ENCODE data around the gene TRMT2A.
"Not testable (repeated sequence)": the region's sequence is repeated elsewhere in the genome, so short reads cannot be mapped to it uniquely, and the experiment has no call there.

Gene TRMT2A

DNA sequence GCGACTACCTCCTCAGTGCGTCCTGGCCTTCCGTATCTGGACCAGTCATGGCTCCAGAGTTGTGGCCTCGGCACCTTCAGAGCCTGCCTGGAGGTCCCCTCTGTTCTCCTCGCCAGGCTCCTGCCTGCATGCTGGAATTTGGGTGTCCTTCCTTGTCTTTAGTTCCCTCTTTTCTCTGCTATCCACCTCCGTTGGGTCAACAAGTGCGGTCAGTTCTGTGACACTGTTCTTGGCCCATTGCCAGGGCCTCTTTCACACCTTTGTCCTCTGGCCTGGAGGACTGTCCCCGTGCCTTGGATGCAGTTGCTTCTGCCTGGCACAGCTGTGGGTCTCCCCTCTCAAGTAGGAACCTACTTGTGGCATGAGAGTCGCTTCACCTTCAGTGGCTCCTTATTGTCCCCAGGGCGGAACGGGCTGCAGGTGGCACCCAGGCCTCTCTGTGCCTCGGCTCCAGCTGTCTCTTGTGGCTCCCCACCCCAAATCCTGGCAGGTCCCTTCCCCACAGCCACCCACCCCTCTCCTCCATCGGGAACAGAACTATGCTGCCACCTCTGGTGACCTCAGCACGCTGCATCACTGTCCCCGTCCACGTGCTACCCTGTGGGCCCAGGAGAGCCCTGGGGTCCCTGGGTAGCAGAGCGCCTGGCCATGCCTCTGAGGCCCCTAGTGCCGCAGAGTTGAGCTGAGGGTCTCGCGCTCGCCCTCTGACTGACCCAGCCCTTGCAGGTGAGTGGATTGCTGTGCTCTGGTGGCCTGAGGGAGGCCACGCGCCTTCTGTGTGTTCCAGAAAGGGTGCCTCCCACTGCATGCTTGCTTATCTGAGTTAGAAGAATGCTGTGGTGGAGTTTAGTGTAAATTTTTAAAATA, 32.2 kb downstream of the TRMT2A start:
- FAIRE-seq, result no peak

DNA sequence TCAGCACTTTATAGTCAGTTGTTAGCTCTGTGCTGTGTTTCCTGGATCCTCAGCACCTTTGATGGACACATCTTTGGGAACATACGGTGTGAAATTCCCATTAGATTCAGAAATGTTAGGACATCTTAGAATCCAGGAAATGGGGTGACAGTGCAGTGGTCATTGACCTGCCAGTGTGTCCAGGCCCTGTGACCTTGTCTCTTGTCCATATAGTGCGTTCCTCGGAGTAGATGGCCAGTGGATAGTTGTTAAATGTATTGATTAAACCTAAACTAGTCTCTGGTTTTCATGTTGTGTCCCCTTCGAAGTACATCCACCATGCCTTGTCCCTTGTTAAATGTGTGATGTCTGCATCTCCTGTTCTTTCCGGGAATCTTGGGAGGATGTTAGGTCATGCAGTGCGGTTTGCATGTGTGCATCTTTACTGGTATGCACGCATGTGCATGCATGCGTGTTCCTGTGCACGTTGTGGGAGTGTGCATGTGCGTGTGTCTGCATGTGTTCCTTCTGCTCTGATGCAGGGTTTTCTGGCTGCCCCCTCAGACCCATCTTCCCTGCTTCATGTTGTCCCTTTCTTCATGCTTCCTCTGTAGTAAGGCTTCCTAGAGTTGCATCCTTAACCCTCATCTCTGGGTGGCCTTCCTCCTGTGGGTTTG, 33.0 kb downstream of the TRMT2A start:
- FAIRE-seq, result no peak

DNA sequence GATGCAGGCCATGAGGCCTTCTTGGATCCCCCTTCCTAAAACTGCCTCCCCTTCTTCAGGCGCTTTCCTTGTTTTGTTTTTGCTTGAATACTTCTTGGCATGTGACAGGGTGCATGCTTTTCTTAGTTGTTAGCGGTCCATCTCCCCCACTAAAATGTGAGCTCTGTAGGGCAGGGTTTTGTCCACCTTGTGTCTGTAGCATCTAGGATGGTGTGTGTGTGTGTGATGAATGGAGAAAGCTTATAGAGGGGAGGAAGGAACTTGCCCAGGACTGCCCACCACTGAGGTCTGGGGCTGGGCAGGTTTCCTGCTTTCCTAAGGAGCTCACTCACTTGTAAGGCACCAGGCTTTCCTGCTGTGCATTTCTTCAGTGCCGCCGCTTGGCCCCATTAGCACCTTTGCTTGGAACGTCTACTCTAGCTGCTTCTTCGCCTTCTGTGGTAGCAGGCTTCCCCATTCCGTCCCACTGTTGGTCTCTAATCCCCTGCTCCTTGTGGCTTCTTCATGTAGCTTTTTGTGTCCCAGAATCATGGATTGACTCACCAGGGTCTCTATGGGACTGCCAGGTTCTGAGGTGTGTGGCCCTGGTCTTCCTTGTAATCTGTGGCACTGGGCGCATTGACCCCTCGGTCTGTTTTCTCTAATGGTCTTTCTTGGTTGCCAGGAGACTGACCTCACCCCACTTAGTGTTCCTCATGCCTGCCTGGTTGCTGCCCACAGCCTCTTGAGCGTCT, 33.7 kb downstream of the TRMT2A start:
- FAIRE-seq, result no peak

DNA sequence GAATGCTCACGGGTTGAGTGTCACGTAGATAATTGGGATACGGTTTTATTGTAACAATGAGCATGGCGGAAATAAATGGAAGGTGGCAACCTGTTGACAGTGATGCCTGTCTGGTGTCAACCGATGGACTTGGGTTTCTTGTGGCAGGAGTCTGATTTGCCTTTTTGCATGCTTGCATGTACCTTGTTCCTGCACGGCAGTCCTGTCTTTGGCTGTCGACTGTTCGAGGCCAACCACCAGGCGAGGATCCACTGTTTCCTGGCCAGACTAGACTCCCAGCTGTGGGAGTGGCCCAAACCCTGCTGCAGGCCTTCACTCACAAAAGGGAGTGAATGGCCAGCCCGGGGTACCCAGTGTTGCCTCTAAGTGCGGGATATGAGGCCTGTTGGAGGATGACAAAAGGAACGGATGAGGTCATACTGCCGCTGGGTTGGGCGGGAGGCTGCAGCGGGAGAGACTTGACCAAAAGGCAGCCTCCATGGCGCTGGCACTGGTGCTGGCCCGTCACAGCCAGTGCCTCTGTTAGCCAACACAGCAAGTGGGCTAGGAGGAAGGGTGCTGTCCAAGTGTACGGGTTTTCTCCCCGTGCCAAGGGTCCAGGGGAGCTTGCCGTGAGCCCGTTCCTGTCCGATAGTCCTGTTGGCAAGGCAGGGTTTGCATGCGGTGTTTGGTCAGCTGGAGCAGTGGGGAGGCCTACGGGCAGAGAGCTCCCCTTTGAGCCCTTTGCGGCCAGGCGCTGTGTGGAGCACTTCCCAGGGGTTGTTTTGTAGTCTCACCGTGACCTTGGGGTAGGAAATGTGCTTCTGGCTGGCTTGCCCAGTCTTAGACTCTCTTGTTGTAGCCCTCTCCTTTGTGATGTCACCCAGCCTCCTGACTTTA, 36.0 kb downstream of the TRMT2A start:
- FAIRE-seq, result no peak

DNA sequence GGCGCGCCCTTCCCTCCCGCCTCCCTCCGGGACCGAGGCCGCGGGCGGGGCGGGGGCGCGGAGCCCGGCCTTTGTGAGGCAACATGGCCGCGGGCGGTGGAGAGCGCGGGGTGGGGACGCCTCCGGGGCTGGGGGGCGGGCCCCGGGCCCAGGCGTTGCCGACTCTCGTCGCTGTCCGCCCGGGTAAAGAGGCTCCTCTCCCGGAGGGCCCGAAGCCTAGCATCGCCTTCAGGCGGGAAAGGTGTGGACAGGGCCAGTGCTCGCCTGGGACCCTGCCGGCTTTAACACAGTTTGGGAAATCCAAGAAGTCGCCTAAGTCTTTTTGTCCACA, 36.6 kb downstream of the TRMT2A start:
- FAIRE-seq, result no peak

DNA sequence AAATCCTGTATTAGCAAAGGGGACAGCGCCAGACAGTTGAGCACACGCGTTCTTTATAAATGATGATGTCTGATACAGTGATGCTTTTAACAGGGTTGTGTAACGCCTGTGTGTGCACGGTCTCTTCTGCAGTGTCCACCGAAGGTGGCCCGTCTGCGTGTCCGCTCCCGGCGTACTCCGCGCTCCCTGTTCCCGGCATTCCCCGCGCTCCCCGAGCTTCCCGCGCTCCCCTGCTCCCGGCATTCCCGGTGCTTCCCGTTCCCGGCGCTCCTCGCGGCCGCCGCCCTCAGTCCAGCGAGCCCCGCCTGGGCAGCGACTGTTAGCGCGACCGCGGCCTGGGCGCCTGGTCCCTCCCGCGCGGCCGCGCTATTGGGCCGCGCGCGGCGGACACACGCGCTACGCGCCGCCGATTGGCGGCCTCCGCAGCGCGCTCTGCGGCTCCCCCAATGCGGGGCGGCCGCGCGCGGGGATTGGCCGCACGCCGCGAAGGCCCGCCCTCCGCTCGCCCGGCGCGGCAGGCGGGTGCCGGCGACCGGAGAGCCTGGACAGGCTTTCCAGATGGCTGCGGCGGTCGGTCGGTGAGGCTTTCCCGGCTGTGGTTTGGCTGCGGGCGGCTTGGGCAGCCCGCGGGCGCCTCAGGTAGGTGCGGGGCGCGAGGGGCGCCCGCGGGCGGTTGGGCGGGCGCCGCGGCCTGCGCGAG, 37.1 kb downstream of the TRMT2A start, which contains the start of gene DGCR8:
DGCR8 (plus strand) TSS at position 497 of the 700 bp plus-strand sequence. CDS start 5,723 bp downstream, outside the sequence.
- no peak for FAIRE-seq

DNA sequence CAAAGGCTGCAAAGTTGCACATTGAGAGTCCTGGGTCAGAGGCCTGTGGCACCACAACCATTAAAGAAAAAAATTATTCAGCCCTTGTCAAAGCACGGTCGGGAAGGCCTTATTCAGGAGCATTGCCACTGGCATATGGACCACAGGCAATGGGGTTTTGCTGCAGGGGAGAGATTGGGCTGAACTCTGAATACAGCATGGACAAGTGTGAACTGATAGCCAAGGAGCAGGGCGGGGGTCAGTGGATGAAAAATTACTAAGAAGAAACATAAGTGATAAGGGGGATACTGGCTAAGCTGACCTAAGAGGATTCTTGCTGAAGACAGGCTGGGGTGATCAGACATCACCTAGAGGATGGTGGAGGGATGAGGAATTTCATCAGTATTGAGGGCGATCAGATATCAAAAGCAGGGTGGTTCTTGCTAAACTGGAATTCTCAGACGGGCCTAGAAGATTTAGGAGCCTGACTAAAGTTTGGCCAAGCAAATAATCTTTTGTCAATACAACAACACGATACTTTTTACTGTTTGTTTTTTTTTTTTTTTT, 40.3 kb downstream of the TRMT2A start:
- no peak for FAIRE-seq

DNA sequence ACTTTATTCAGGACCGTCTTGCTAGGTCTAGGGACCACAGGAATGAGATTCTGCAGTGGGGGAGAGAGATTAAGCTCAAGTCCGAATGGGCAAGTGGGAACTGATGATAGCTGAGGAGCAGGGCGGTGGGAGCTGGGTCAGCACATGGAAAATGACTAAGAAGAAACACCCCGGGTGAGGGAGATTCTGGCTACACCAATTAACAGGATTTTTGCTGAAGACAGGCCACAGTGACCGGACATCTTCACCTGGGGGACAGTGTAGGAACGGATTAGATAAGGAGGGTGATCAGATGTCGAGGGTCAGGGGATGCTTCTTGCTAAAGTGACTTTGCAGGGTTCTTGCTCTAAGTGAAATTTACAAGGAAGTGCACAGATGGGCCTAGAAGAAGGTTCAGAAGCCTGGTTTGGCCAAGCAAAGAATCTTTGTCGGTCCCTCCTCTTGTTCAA, 45.5 kb downstream of the TRMT2A start:
- FAIRE-seq, result no peak

DNA sequence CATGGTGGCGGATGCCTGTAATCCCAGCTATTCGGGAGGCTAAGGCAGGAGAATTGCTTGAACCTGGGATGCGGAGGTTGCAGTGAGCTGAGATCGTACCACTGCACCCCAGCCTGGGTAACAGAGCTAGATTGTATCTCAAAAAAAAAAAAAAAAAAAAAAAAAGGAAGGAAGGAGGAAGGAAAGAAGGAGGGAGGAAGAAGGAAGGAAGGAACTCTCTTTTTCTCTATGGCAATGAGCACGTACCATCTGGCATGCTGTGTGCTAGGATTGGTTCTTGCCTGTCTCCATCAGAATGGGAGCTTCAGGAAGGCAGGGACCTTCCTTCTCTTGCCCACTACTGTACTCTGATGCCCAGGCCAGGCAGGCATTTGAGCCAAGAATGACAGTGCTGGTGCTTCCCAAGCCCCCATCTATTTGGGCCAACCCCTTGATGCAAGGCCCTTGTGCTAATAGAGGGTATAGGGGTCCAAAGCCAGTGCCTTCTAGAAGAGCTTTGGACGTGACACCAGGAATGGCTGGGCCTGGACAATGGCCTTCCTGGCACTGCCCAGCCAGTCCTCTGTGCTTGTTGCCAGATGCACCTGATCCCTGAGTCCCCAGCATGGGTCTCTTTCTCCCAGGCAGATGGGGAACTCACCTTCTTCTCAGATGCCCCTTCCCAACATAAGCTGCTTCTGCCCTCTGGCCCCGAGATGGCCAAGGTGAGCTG, 47.5 kb downstream of the TRMT2A start:
- no peak for FAIRE-seq

DNA sequence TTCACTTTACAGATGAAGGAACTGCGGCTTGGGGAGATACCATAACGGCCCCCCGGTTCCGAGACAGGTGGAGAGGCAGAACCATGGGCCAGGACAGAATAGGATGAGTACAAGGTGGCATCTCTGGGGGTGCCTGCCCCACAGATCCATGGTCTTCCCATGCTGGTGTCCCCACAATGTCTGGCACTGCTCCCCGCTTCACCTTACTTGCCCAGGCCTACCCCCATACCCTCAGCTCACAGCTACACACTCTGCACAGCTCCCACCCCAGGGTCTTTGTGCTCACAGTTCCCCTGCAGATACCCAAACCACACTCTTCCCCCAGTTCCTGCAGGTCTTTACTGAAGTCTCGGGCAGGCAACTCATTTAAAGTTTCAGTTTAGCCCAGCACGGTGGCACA, 48.4 kb downstream of the TRMT2A start:
- FAIRE-seq, result no peak

DNA sequence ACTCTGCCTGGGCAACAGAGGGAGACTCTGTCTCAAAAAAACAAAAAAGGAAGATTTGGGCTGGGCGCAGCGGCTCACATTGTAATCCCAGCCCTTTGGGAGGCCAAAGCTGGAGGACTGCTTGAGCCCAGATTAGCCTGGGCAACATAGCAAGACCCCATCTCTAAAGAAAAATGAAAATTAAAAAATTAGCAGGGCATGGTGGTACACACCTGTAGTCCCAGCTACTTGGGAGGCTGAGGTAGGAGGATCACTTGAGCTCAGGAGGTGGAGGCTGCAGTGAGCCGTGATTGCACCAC, 49.7 kb downstream of the TRMT2A start:
- FAIRE-seq, result not testable (repeated sequence)

DNA sequence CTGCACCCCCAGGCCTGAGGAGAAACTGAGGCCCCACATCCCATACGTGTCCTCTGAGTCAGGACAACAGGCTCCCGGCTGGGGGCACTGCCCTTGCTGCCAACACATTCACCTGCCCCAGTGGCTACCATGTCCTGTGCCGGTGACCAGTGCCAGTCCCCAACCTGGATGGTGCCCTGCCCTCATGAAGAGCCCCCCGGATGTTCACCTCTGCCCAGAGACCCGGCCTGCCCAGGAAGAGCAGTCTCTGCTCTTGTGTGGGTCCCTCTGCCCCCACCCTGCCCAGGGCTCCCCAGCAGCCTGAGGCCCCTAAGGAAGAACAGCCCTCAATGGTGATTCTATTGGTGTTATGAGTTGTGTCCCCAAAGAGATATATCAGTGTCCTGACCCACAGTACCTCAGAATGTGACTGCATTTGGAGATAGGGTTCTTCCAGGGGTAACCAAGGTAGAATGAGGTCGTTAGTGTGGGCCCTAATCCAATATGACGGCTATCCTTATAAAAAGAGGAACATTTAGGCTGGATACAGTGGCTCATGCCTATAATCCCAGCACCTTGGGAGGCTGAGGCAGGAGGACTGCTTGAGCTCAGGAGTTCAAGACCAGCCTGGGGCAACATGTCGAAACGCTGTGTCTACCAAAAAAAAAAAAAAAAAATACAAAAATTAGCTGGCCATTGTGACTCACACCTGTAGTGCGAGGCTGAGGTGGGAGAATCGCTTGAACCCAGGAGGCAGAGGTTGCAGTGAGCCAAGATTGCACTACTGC, 50.2 kb downstream of the TRMT2A start:
- FAIRE-seq, result no peak

DNA sequence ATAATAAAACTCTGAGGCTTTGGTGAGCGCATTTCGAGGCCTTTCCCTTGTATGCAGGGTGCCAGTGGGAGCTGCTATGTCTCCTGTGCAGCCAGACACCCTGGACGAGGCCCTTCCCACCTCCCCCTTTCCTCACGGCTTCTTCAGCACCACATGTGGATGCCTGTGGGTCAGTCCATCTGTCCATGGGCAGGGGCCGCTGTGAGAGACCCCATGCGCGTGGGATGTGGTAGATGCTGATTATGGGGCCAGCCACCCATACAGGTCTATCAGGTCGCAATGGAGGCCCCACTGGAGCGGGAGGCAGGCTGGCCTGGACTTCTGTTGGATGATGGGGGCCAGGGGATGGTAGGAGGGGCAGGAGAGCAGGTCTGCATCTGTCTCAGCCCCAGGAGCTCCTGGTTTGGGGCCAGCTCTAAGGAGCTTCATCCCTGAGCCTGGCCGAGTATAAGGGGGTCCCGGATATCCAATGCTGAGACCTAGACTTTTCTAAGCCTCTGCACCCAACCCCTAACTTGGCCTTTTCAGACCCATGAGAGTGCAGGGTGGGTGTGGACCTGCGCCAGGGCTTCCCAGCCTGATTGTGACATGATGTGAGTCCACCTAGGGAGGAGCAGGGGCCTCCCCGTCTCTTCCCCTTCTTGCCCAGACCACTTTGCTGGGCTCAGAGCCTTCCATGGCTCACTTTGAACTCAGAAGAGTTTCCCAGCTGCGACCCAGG, 51.0 kb downstream of the TRMT2A start:
- FAIRE-seq, result no peak

DNA sequence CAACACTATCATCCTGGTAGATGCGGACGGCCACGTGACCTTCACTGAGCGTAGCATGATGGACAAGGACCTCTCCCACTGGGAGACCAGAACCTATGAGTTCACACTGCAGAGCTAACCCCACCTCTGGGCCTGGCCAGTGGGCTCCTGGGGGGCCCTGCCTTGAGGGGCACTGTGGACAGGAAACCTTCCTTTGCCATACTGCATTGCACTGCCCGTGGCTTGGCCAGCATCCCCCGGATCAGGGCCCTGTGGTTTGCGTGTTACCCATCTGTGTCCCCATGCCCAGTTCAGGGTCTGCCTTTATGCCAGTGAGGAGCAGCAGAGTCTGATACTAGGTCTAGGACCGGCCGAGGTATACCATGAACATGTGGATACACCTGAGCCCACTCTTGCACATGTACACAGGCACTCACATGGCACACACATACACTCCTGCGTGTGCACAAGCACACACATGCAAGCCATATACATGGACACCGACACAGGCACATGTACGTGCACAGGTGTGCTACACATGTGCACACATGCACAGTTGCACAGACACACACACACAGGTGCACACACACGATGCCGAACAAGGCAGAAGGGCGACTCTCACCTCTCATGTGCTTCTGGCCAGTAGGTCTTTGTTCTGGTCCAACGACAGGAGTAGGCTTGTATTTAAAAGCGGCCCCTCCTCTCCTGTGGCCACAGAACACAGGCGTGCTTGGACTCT, 52.3 kb downstream of the TRMT2A start:
- FAIRE-seq, result no peak

DNA sequence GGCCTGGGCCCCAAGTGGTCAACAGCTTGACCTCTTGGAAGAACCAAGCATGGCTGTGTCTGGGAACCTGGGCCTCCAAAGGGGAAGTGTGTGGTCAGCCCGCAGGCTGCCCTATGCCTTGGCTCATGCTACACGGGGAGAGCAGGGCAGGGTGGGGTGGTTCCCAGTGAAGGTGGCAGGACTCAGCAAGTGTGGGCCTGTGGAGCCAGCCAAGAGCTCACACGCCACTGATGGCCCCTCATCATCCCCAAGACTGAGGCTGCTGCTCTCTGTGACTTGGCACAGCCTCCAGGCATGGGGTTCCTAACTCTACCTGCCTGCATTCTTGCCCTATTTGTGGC, 52.9 kb downstream of the TRMT2A start:
- FAIRE-seq, result no peak

DNA sequence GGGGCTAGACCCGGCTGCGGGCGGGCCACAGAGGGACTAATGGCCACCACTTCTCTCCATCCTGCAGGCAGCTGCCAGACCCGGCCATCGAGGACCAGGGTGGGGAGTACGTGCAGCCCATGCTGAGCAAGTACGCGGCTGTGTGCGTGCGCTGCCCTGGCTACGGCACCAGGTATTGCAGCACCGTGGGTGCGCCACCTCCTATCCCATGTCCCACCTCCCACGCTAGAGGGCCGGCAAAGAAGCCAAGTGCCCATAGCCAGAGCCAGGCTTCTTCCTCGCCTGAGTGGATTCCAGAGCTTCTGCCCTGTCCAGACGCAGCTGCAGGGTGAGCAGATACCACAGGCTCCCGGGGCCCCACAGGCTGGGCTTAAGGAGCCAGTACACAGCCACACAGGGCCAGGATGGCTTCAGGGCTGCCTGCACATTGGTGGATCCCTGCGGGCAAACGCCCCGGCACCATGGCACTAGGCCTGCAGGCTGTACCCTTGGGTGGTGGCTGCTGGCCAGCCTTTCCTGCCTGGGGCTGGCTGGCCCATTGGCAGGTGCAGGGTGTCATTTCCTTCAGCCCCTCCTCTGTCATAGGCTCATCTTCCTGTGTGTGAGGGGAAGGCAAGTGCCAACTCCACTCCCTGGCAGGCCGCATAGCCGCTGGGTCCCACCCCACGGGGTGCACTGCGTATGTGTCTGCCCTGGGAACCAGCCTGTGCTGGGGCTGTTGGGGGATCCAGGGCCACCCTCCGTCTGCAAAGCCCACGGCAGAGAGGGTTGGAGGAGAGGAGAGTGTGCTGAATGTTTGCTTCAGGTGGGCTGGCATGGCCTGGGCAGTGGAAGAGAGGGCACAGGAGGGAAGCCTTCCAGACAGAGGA, 53.5 kb downstream of the TRMT2A start:
- no peak for FAIRE-seq

DNA sequence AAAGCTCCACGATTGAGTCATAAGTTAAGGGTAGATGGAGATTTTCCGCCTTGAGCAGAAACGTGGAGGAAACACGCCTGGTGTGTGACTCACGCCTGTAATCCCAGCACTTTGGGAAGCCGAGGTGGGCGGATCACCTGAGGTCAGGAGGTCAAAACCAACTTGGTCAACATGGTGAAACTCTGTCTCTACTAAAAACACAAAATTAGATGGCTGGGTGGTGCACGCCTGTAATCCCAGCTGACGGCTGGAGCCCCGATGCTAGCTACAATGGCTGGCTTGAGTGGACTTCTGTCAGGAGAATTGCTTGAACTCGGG, 54.3 kb downstream of the TRMT2A start:
- no peak for FAIRE-seq

DNA sequence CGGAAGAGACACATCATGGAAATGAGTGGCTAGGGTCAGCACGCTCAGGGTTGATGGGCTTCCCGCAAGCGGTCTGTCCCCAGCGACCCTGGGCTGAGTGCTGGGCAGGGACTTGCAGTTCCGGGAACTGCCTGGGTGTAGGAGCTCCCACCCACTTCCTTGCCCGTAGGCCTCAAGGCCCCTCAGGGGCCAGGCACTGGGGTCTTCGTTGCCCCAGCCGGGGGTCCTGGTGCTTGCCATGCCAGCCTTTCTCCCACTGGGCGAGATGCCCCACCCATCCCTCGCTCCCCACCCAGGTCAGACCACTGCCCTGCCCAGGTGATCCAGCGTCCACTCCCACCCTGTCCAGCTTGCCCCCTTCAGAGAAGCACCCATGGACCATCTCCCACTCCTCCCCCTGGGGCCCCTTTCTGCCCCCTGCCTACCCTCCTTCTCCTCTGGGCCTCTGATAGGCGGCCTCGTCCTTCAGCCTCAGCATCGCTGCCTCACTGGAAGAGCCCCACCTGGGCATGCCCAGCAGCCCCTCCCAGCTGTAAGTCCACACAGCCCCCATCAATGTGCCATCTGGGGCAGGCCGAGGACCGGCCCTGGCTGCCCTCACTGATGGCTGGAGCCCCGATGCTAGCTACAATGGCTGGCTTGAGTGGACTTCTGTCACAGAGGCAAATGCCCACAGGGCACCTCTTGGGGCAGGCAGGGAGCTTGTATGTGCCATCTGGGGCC, 54.8 kb downstream of the TRMT2A start:
- FAIRE-seq, result no peak
